Endothelial cell of hepatic sinusoid (primary cell): ENCODE data around the gene SLC6A20.
"Not testable (repeated sequence)": the region's sequence is repeated elsewhere in the genome, so short reads cannot be mapped to it uniquely, and the experiment has no call there.

ENCODE experiments used
- in situ Hi-C: cut with HindIII; loops from 2 replicates; pipeline ENCODE4 v1.10.0; 2017; ENCODE audit warnings: low sequenced_read_pairs

Gene SLC6A20

GRCh38 chr3:45761831-45762230 is 34.5 kb downstream of the SLC6A20 start:
- in situ Hi-C loops = no loop called here

GRCh38 chr3:45760878-45761711 is 35.2 kb downstream of the SLC6A20 start:
- in situ Hi-C loops = no loop called here

- in situ Hi-C loops = no loop called here
Observed at GRCh38 chr3:45759851-45760250, 36.5 kb downstream of the SLC6A20 start.

GRCh38 chr3:45758871-45759270 is 37.5 kb downstream of the SLC6A20 start:
- in situ Hi-C loops = no loop called here

- in situ Hi-C loops = not testable (repeated sequence)
Observed at GRCh38 chr3:45757141-45757540, 39.2 kb downstream of the SLC6A20 start.

- in situ Hi-C loops = no loop called here
Observed at GRCh38 chr3:45756055-45756454, 40.3 kb downstream of the SLC6A20 start.

GRCh38 chr3:45754461-45754860 is 41.9 kb downstream of the SLC6A20 start:
- in situ Hi-C loops = no loop called here

GRCh38 chr3:45753095-45753494 is 43.2 kb downstream of the SLC6A20 start:
- in situ Hi-C loops = no loop called here

GRCh38 chr3:45751537-45752242 is 44.6 kb downstream of the SLC6A20 start:
- in situ Hi-C loops = no loop called here

- in situ Hi-C loops = no loop called here
Observed at GRCh38 chr3:45749880-45750279, 46.5 kb downstream of the SLC6A20 start.

- in situ Hi-C loops = not testable (repeated sequence)
Observed at GRCh38 chr3:45749036-45749600, 47.2 kb downstream of the SLC6A20 start.

GRCh38 chr3:45748068-45748467 is 48.3 kb downstream of the SLC6A20 start:
- in situ Hi-C loops = no loop called here

GRCh38 chr3:45746777-45747622 is 49.3 kb downstream of the SLC6A20 start:
- in situ Hi-C loops = no loop called here

- in situ Hi-C loops = no loop called here
Observed at GRCh38 chr3:45746165-45746776, 50.1 kb downstream of the SLC6A20 start.

- in situ Hi-C loops = no loop called here
Observed at GRCh38 chr3:45742461-45743089, 53.8 kb downstream of the SLC6A20 start.

- in situ Hi-C loops = no loop called here
Observed at GRCh38 chr3:45741742-45742460, 54.4 kb downstream of the SLC6A20 start.

GRCh38 chr3:45741247-45741646 is 55.1 kb downstream of the SLC6A20 start:
- in situ Hi-C loops = no loop called here

- in situ Hi-C loops = no loop called here
Observed at GRCh38 chr3:45739991-45740390, 56.3 kb downstream of the SLC6A20 start.

GRCh38 chr3:45737234-45737633 is 59.1 kb downstream of the SLC6A20 start:
- in situ Hi-C loops = no loop called here
